Fibroblast of skin of left biceps (primary cell): ENCODE measurements around the gene RUFY3.
"Not testable (repeated sequence)": the region's sequence is repeated elsewhere in the genome, so short reads cannot be mapped to it uniquely, and the experiment has no call there.

Experiments used
- DNase-seq, 2 experiments: peaks; one replicate each; pipeline ENCODE4 v3.0.0-alpha.2; 2013; ENCODE audit warnings: low read depth in 2 of 2

RUFY3 gene

DNA sequence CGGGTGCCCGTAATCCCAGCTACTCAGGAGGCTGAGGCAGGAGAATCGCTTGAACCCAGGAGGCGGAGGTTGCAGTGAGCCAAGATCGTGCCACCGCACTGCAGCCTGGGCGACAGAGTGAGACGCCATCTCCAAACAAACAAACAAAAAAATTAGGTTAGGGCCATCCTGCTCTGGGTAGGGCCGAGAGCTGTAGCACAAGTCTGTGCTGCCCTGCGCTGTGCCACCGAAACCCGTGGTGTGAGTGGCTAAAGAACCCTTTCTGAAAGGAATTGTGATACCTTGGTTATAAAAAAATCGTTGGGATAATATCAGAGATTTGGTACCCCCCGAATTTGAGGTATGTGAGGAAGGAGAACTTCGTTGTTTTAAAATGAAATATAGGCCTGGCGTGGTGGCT lies 118.9 kb downstream of the RUFY3 start:
- not testable (repeated sequence) for DNase-seq

DNA sequence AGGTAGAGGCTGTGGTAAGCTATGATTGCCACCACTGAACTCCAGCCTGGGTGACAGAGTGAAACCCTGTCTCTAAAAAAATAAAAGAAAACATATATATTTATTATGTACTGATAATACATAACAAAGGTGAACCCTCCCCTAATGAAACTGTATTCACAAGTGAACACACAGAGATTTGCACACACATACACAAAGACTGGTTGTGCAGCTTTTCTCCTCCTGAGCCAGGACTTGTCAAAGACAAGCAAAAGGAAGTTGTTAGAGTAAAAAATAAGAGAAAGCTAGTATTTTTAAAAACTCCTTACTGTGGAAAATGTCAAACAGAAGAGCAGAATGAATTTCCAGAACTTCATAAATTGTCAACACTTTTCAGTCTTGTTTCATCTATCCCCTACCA lies 119.4 kb downstream of the RUFY3 start:
- DNase-seq: no peak

DNA sequence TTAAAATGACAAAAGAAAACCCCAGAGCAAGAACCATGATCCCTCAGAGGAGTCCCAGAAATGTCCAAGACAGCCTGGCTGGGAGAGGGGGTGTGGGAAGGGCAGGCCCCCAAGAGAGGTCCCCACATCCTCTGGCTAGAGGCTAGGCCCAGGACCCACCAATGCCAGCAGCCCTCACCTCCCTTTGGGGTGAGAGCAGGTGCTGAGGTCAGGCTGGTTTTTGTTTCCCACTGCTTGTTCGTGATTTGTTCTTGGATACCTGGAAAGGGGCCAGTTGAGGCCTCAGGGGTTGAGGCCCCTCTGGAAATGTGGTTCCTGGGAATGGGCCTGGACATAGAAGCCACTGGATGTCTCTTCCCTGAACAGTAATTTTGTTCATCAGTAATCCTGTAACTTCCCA lies 120.2 kb downstream of the RUFY3 start:
- no peak for DNase-seq

DNA sequence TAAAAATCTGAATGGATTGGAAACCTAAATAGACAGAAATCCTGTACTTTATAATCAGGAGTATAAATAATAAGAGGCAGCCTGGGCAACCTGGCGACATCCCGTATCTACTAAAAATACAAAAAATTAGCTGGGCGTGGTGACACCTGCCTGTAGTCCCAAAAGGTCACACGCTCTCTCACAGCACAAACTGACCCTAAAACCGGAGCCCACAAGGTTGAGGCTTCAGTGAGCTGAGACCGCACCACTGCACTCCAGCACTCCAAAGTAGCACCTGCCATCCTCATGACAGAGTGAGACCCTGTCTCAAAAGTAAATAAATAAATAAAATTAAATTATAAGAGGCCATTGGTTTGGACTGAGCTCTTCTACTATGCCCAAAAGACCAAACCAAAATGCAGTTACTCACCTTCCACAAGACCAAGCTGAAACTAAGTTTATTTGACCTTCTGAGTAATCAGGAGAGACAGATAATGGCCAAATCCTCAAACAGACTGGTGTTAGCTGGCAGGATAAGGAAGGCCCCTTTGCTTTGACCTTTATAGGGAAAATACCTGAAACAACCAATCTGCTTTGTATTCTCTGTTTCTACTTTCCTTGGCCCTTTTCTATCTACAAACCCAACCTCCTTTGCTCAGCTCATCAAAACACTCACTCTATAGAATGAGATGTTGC lies 121.1 kb downstream of the RUFY3 start:
- DNase-seq: no peak

DNA sequence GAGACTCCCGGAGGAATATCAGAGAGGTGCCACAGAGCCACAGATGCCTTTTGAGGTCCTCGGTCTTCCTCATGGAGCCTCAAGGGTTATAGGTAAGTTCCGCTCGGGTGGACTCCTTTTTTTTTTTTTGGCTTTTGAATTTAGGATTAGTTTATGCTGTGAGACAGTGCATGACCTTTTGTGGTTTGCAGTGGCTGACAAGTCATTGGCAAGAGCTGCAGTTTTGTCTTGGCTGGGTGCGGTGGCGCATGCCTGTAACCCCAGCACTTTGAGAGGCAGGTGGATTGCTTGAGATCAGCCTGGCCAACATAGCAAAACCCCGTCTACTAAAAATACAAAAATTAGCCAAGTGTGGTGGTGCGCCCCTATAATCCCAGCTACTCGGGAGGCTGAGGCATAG lies 122.4 kb downstream of the RUFY3 start:
- DNase-seq: no peak

DNA sequence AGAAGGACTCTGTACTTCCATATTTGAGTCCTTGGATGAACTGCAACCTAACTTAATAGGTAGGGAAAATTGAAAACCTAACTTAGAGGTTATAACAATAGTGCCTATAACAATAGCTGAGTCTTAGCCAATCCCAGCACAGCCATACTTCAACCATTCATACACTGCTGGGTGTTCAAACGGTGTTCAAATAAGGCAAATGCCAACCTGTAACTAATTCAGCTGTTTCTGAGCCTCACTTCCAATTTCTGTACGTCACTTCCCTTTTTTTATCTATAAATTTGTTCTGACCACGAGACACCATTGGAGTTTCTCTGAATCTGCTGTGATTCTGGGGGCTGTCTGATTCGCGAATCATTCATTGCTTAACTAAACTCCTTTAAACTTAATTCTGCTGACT lies 127.5 kb downstream of the RUFY3 start:
- DNase-seq: no peak

DNA sequence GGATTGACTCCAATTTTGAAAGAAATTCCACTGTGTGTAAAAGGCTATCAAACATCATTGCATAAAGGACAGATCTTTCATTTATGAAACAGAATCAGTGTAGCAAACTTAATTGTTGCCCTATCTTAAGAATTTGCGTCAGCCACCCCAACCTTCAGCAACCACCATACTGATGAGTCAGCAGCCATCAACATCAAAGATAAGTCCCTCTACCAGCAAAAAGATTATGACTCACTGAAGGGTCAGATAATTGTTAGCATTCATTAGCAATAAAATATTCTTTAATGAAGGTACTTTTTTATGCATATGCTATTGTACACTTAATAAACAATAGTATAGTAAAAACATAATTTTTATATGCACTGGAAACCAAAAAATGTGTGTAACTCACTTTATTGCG lies 133.7 kb downstream of the RUFY3 start:
- no peak for DNase-seq
